GM19025 (cell line): Measurements from ENCODE around the gene GUCA2B.

Experiments
- ATAC-seq: cut with Tn5 transposase; IDR thresholded peaks from one replicate; pipeline ENCODE4 v1.9.1; 2021; ENCODE audit warnings: mild to moderate bottlenecking, low read depth, moderate library complexity; ENCODE audit not compliant: unreplicated experiment

GUCA2B gene

DNA sequence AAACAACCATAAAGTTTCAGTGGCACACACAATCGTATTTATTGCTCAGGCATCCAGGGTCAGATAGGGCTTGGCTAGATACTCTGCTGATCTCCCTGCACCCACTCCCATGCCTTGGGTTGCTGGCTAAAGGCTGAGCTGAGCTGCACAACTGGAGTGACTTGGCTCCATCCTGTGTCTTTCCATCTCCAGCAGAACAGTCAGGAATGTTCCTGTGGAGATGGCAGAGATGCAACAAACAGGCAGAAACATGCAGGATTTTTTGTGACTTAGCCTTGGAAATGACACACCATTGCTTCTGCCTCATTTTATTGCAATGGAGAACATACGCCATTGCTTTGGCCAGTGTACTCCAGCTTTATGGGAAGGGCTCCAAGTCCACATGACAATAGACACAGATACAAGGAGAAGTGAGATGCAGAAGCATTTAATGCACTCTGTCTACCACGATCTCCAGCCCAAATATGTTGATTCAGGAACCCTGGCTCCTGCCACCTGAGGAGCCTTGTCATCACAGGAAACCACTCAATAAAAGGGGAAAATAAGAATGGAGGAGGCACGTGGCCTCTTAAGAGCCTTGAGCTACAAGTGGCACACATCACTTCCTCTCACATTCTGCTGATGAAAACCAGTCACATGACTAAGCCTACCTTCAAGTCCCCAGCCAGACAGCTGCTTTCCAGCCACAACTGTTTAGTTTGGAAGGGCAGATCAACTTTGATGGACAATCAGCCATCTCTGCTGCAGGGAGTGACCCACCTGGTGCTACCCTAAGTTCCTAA is 10.1 kb upstream of the GUCA2B start:
- ATAC-seq: no peak

DNA sequence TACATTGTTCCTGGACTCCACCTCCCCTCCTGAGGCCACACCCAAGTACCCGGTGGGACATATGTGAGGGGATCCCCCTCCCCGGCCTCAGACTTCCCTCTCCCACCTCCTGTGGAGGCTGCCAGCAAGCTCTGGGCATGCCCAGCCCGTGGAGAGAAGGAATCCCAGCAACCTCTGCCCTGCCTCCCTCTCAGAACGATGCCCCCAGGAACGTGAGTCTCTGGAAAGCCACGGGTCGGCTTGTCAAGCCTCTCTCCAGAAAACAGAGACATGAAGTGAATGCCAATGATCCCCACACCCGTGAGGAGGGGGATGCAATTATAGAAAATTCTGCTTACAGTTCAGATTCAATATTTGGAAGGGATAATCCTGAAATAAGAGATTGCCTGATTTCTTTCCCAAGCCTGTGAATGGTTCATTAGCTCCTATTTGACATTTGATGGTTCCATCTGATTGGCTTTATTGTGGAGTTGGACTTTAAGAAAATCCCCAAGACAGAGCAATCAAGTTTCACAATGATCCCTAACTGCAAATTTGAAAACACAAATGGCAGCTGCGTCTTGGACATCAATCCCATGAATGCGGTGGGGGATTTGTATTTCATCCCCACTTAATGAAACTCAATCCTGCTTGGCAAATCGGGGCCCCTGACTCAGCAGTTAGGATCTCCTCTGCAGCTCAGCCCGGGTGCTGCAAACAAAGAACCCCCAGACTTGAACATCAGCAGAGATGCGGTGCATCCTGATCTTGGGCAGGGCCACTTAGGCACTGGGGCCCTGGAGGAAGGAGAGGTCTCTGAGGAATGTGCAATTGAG is 9.1 kb upstream of the GUCA2B start:
- ATAC-seq: no peak

GRCh38 chr1:42144711-42145388 is 8.4 kb upstream of the GUCA2B start:
- ATAC-seq: no peak

DNA sequence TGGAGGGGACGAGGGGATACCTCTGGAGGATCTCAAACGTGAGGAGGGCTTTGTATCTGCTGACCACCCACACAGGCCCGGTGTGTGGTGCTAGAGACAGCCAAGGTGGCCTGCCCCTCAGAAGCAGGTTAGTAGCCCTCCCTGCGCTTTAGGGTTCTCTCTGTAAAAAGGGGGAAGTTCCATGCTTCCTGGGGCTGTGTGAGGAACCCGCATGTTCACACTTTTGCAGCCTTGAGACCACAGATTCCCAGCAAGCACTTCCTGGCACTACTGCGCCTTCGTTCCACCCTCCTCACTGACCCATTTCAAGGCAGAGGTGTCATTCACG is 7.9 kb upstream of the GUCA2B start:
- ATAC-seq: no peak

- no peak for ATAC-seq
Measured at GRCh38 chr1:42145764-42146625, 7.2 kb upstream of the GUCA2B start.

GRCh38 chr1:42146626-42147320 is 6.4 kb upstream of the GUCA2B start:
- no peak for ATAC-seq

- no peak for ATAC-seq
Measured at GRCh38 chr1:42148166-42148565, 5.0 kb upstream of the GUCA2B start.

DNA sequence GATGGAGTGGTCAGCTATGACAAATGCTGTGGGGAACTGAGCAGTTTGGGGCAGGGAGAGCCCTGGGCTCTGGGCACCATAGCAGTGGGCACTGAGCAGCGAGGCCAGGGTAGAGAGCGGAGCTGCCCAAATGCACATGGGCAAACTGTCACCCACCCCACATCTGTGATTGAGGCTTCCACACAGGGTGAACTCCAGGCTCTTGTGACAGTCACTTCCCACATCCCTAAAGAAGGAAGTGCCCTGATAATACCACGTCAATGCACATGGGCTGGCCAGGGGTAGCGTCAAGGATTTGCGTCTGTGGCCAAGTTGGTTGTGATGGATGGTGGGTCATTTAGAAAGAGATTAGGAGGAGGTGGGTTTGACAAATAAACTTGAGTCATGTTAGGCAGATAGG is 2.6 kb upstream of the GUCA2B start:
- no peak for ATAC-seq

GRCh38 chr1:42152119-42152518 is 1.1 kb upstream of the GUCA2B start:
- no peak for ATAC-seq

- ATAC-seq: no peak
Measured at GRCh38 chr1:42153624-42154023, 414 bp downstream of the GUCA2B start.

- no peak for ATAC-seq
Measured at GRCh38 chr1:42154685-42155084, 1.5 kb downstream of the GUCA2B start.

- no peak for ATAC-seq
Measured at GRCh38 chr1:42155362-42155761, 2.2 kb downstream of the GUCA2B start.

- ATAC-seq: no peak
Measured at GRCh38 chr1:42157667-42158066, 4.5 kb downstream of the GUCA2B start.

GRCh38 chr1:42158189-42158588 is 5.0 kb downstream of the GUCA2B start:
- no peak for ATAC-seq

DNA sequence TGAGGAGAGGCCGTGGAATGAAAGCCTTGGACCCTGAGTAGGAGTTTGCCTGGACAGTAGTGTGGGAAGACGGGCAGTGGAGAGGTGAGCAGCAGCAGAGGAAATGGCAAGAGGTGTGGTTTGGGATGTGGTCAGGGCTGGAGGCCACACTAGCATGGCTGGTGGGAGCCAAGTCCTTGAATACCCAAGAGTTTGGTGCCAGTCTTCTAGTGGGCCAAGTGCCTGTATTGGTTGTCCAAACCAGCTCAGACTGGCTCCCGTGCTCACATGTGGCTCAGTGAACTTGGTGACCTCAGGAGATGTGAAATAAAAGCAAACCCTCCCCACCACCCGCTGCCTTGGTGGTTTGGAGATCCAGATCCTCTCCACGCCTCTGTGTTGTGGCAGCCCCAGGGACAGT is 9.0 kb downstream of the GUCA2B start:
- no peak for ATAC-seq

- no peak for ATAC-seq
Measured at GRCh38 chr1:42163114-42163513, 9.9 kb downstream of the GUCA2B start.

DNA sequence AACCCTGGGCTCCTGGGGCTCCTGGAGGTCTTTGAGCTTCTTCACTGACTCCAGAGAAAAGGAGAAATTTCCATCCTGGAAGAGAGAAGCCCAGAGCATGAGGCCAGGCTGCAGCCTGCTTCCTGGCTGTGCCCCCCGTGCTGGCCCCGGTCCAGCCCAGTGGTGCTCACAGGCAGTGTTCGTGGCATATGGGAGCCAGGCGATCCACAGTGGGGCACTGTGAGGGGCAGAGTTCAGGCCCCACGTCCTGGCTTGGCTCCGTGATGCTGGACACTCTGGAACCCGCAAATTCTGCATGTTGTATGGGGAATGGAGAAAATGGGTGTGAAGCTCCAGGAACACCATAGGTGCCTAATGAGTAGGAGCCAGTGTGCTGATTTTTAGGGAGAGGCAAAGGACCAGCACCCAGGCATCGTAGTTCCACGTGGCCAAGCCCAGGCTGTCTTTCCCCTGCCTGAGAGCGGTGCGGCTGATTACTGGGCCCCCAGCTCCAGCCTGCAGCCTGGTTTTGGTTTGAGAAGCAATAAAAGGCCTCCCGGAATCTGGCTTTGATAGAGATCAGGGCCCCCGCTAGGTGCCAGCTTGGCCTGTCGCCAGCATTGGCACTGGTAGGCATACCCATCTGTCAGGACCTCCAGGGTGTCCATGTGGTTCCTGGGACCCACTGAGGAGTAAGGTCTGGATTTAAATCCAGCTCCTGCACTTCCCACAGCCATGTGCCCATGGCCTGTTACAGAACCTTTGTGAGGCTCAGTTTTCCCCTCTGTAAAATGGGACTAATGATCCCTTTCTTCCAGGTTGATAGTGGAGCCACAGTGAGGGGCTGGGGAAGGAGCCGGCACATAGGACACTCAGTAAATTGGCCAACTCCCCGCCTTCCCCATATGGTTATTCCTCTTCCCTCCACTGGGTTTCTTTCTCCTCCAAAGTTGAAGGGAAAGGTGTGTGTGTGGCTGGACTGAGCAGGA is 10.6 kb downstream of the GUCA2B start:
- no peak for ATAC-seq

- ATAC-seq: no peak
Measured at GRCh38 chr1:42164551-42165420, 11.6 kb downstream of the GUCA2B start, which contains the start of gene GUCA2A. Gene GUCA2A (minus strand): TSS chr1:42164745. CDS start chr1:42164712, 33 bp downstream.
